GM19372 (cell line): Measurements from ENCODE around the gene ITGAL.
"Not testable (repeated sequence)": the region's sequence is repeated elsewhere in the genome, so short reads cannot be mapped to it uniquely, and the experiment has no call there.

Experiments
- ATAC-seq: cut with Tn5 transposase; IDR thresholded peaks from one replicate; pipeline ENCODE4 v1.9.1; 2021; ENCODE audit warnings: mild to moderate bottlenecking, low read depth, moderate library complexity; ENCODE audit not compliant: unreplicated experiment

The ITGAL gene

DNA sequence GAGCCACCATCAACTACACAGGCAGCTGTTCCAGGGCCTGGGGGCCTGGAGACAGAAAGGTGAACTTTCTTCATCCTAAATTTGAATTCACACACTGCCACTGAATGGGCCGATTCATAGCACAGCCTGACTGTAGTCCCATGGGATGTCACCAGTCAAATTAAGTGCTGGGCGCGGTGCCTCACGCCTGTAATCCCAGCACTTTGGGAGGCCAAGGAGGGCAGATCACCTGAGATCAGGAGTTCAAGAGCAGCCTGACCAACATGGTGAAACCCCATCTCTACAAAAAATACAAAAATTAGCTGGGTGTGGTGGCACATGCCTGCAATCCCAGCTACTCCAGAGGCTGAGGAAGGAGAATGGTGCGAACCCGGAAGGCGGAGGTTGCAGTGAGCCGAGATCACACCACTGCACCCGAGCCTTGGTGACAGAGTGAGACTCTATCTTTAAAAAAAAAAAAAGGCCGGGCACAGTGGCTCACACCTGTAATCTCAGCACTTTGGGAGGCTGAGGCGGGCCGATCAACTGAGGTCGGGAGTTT is 67.5 kb downstream of the ITGAL start:
- ATAC-seq = not testable (repeated sequence)

DNA sequence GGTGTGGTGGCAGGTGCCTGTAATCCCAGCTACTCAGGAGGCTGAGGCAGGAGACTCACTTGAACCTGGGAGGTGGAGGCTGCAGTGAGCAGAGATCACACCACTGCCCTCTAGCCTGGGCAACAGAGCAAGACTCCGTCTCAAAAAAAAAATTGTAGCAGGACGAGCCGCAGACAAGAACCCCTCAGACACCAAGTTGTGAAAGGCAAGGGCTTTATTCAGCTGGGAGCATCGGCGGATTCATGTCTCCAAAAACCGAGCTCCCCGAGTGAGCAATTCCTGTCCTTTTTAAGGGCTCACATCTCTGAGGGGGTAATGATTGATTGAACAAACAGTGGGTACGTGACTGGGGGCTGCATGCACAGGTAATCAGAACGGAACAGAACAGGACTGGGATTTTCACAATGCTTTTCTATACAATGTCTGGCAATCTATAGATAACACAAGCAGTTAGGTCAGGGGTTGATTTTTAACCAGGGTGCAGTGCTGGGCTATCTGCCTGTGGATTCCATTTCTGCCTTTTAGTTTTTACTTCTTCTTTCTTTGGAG is 68.4 kb downstream of the ITGAL start:
- not testable (repeated sequence) for ATAC-seq

DNA sequence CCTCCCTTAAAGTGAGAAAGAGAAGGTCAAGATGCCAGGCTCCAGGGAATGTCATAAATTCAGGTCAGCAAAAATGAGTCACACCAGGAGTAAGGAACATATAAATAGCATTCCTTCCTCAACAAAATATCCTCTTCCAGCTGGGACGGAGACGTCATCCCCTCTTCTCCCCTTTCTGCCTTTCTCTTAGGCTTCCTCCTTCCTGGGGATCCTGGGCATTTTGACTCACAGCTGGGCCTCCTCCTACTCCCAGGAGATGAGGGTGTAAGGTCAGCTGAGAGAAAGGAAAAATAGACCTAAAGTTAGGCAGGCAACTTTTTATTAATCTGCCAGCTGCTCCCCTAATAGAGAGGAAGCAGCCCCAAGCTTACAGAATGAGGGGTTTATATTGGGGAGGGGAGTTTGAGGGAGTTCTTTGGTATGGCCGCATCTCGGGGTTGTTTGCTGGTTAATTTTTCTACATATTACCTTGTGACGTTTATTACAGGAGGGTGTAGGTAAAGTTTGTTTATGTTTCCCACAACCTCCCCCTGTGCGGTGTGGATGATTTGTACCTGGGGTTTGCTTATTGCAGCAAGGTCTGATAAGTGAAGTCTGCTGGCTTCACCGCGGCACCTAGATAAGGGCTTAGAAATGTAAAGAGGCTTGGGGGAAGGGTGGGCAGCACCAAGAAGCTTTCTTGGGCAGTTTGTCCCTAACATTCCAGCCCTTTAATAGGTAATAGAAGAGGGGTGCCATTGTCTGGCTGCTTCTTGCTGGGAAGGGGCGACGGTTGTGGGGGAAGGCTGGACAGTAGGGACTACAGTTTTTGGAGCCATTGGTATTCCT is 69.2 kb downstream of the ITGAL start:
- no peak for ATAC-seq

DNA sequence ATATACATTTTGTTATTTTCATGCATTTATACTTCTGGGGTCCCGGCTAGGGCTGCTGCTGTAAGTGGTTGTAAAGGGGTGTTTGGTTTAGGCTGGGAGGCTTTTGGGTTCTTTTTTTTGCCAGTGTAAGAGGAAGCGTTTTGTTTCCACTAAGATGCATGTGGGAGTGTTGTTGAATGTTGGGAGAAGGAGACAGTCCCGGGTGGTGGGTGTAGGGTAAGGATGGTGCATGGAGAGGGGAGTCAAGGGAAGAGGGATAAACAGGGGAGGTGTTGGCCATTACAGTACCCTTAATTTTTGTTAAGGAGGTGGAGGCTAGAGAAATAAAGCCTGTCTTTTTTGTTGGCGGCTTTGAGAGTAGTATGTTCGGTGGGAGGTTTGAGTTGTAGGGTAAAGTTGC is 70.5 kb downstream of the ITGAL start:
- ATAC-seq = no peak

DNA sequence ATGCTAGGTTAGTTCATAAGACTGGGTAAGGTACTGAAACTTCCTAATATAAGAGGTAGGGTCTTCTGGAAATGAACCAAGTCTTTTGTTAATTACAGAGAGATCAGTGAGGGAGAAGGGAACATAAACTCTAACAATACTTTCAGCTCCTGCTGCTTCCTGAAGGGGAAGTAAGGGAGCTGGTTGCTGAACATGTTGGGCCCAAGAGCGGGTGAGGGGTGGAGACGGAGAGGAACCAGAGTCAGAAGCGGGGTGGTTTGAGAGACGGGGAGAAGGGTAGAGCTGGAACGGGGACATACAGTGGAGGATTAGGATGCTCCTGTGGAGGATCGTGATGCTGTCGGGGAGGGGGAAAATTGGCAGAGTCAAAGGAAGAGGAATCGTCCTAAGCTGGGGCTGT is 73.6 kb downstream of the ITGAL start:
- ATAC-seq = no peak

DNA sequence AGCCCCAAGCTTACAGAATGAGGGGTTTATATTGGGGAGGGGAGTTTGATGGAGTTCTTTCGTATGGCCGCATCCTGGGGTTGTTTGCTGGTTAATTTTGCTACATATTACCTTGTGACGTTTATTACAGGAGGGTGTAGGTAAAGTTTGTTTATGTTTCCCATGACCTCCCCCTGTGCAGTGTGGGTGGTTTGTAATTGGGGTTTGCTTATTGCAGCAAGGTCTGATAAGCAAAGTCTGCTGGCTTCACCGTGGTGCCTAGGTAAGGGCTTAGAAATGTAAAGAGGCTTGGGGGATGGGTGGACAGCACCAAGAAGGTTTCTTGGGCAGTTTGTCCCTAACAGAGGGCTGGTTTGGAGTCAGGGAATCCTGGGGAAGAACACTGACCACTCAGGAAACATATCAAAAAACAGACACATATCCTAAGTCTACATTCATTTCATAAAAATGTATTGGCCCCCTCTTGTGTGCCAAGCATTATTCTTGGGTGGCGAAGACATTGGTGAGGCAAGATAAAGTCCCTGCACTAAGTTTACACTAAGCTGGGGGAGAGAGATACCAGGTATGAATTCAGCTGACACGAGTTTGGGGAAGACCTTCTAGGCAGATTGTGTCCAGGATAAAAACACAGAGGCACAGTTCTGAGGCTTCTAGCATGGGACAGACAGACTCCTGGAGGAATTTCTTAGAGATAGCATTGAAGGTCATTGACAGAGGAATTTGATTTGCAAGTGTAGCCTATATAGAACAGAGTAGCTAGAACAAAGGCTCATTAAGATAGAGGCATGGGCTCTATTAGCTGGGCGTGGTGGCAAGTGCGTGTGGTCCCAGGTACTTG is 76.1 kb downstream of the ITGAL start:
- ATAC-seq = no peak

DNA sequence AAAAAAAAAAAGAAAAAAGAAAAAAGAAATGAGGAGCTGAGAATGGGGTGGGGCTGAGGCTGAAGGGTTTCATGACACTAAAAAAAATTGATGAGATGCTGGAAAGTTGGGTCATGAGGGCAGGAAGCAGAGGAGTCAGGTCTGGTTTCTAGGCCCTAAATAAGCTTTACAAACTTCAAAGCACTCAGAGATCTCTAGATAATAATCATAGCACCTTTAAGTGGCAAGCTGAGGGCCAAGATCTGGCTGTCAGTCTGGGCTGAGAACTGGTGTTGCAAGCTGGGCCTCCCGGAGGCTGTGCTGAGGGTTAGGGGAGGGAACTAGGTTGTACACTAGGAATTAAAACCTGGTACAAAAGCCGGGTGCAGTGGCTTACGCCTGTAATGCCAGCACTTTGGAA is 79.2 kb downstream of the ITGAL start:
- no peak for ATAC-seq

DNA sequence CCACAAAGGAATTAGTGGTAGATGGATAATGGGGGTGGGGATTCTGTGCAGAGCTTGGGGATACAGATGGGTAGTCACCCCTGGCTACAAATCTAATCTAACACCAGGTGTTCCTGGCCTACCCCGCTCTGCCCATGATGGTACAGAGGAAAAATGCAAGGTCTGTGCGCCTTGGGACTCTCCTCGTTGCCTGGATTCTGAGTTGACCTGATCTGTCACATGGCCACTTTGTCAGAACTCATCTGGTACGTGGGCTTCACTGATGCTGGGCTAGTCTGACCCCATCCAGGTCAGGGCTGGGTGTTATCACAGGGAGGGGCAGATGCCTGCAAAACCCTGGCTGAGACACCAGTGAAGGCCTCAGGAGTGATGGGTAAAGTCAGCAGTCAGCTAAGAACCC is 80.4 kb downstream of the ITGAL start:
- ATAC-seq = no peak

DNA sequence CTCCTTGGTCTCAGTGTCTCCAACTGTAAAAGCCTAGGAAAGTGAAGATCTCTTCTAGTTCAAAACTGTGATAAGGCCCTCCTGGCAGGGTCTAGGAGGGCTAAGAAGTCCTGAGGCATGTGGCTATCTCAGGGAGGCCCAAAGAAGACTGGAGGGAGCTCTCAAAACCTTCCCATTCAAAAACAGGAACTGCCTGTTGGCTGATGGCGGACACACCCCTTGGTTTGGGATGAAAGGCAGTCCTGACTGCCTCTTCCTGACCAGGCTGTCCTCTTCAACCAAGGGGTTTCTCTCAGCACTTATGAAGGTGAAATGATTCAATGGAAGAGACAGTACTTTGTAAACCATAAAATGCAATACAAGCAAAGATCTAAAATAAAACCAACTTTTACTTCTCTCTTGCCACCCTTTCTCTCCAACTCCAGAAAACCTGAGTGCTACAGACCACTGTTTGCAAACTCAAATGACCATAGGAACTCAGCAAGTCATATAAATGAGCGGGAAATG is 80.9 kb downstream of the ITGAL start:
- ATAC-seq = no peak

DNA sequence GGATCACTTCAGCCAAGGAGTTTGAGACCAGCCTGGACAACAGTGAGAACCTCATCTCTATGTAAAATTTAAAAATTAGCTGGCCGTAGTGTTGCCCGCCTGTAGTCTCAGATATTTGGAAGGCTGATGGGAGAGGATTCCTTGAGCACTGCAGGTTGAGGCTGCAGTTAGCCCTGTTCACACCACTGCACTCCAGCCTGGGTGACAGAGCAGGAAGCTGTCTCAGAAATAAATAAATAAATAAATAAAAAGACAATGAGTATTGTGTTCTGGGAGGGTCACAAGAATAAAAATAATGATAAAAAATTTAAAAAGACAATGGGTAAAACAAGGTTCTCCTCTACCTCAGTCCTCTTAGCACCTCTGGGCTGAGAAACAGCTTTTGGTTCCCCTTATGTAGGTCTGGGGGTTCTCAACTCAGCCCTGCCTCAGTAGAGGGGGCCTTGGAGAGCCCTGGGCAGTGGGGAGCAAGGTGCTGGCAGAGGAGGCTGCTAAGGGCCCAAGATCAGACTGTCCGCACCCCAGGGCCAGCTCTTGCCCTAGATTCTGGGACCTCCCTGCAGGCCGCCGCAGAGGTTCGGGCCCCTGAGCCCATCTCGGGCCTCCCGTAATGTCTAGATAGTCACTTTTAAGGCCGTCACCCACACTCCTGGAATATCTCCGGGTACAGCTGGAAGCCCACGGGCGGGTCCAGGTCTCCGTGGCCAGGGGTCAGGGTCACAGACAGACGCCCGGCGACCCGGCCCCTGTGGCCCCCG is 82.2 kb downstream of the ITGAL start:
- ATAC-seq = no peak

DNA sequence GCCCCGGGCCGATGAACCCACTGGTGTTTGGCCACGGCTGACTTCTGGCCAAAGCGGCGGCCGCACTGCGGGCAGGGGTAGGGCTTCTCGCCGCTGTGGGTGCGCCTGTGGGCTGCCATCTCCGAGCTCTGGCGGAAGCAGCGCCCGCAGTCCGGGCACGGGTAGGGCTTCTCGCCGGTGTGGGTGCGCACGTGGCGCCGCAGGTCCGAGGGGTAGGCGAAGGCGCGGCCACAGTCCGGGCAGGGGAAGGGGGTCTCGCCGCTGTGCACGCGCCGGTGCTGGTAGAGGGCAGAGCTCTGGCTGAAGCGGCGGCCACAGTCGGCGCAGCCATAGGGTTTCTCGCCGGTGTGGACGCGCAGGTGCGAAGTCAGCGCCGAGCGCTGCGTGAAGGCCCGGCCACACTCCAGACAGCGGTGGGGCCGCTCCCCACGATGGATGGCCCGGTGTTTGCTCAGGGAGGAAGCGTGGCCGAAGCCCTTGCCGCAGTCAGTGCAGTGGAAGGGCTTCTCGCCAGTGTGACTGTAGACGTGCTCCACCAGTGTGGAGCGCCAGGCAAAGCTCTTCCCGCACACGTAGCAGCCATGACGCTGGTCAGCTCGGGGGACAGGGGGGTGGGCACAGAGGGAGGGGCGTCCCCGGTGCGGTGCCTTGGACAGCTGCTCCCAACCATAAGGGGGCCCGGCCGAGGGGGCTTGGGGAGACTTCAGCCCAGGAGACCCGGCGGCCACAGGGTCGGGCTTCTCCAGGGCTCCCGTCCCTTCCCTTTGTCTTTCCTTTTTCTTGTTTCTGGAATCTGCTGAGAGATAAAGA is 83.0 kb downstream of the ITGAL start:
- no peak for ATAC-seq

DNA sequence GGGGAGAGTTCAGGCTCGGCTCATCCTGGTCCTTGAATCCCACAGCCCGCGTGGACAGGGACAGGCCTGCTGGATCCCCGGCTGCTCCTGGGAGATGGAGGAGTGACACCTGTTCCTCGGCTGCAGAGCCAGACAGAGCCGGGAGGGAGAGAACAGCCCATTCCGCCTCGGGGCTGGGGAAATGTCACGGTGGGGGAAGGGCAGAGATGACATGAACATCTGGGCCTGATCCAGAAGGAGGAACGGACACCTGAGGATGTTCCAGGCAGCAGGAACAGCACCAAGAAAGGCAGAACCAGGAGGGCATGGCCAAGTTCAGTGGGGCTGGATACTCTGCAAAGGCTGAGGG is 83.6 kb downstream of the ITGAL start:
- ATAC-seq = no peak

DNA sequence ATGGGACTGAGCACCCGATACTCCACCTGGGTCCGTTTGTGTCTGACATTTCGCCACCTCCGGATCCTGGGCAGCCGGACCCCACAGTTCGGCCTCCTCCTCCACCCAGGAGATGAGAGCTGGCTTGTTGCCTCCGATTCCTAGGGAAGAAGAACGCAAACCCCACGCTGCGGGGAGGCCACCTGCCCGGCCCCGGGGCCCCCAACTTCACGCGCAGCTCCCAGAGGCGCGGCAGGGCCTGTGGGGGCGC is 85.1 kb downstream of the ITGAL start:
- peak; percentile 13 for ATAC-seq

DNA sequence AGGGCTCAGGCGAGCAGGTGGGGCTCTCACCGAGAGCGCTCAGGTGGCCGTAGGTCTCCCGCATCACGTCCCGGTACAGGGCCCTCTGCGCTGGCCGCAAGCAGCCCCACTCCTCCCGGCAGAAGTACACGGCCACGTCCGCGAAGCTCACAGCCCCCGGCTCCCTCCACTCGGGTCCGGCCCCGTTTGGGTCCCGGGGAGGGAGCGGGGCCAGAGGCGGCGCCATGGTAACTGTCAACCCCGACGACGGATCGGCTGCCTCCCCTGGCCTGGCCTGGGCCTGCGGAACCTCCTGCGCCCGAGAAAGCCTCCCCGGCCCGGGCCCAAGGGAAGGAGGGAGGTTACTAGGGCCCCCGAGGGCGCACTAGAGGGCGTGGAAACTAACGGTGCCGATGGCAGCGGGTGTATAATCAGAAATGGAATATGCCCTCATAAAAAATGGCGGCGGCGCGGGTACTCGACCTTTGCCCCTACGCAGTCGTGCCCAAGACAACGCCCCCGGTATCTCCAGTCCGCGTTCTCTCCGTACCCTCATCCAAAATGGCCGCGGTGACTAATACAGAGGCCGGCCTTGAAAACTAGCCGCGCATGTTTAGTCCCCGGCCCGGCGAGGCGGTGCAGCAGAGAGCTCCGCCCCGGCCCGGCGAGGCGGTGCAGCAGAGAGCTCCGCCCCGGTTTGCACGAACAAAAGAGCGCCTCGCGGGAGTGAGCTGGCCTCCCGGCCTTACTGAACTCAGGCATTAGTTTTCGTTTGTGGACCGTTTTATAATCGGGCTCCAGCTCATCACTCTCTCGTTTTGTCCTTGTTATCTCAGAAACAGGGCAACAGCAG is 85.6 kb downstream of the ITGAL start, which contains the start of gene ZNF764:
Gene ZNF764, minus strand, starts transcription at position 418 of the 832 bp plus-strand sequence. Its CDS starts 192 bp downstream, at position 226.
- ATAC-seq = peak; percentile 84

DNA sequence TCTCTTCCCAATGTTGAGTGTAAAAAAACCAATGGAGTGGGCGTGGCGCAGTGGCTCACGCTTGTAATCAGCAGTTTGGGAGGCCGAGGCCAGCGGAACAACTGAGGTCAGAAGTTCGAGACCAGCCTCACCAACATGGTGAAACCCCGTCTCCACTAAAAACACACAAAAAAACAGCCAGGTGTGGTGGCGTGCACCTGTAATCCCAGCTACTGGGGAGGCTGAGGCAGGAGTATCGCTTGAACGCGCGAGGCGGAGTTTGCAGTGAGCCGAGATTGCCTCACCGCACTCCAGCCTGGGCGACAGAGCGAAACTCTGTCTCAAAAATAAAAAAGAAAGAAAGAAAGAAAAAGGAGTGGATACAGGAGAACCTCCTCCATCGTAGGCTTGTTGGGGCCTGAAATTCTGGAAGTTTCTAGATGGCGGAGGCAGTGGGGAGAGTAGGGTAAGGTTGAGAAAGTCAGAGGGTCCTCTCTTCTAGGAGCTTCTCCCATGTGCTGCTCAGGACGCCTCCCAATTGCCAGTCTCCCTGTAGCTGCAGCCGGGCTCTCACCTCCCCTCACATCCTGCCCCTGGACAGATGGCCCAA is 86.3 kb downstream of the ITGAL start:
- no peak for ATAC-seq

DNA sequence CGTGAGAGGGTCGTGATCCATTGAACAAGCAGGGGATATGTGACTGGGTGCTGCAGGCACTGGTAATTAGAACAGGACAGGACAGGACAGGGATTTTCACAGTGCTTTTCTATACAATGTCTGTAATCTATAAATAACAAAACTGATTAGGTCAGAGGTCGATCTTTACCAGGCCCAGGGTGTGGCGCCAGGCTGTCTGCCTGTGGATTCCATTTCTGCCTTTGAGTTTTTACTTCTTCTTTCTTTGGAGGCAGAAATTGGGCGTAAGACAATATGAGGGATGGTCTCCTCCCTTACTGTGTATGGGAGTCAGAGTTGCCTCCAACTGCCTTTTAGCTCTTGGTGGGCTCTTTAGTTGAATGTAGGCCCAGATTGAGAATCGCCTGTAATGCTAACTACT is 87.1 kb downstream of the ITGAL start:
- ATAC-seq = no peak

DNA sequence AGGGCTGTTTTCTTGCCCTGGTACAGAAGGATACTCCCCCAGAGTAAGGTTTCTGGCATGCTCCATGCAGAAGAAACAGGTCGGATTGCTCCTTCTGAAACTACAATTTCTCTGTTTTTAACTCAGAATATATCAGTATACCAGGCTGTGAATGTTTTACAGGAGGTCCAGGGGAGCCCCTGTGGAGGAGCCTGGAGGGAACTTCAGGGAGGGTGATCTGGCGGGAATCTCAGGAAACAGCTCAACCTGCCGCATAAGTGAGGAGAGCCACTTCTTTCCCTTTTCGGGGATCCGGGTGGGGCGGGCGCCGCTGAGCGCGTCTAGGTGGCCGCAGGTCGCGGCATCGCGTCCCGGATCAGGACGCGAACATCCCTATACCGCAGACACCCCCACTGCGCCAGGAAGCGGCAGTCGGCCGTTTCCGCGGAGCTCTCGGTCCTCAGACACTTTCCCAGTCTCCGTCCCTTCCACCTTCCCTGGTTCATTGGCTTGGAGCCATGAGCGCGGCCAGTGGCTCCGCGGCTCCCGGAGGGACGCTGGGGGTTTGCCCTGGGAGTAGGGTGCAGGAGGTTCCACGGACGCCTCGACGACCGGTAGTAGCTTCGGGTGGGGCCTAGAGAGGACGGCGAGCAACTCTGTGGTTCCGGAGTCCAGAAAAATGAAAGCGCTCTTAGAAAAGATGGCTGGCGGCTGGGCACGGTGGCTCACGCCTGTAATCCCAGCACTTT is 88.7 kb downstream of the ITGAL start:
- ATAC-seq = no peak

DNA sequence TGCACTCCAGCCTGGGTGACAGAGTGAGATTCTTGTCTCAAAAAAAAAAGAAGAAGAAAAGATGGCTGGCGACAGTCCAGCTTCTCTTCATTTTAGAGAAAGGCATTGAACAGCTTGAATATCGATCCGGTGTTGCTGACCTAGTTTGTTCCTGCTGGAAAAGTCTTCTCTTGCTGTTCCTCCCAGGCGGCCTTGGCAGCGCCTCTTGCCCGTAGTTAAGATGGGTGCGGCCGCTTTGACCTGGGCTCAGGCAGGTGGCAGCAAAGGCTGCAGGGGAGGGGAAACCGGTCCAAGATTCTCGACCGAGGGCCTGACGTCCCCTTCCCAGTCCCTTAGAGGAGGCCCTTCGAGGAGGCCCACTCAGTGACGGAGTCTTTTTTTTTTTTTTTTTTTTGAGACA is 89.5 kb downstream of the ITGAL start:
- ATAC-seq = no peak
